Smooth muscle cell (in vitro differentiated cells): ENCODE results near the gene CPSF3. TPM values are rescaled to one million over a fixed set of nuclear protein-coding genes. Genes with fewer than 3 reads are reported as not detected.

ENCODE experiments used
- DNase-seq: peaks from one replicate; lab custom pipeline; 2025; ENCODE audit not compliant: unreplicated experiment; lab: John Stamatoyannopoulos, UW
- H2AFZ ChIP-seq: fragments of 200-600 bp; sonication (generic); 2 replicates; pipeline ENCODE4 v1.6.0; 2016; ENCODE audit warnings: antibody characterized with exemption, low read depth, mild to moderate bottlenecking
- H3F3A ChIP-seq: fragments of 200-600 bp; sonication (generic); 2 replicates; pipeline ENCODE4 v1.6.0; 2017; ENCODE audit warnings: antibody characterized with exemption, low read depth
- H3K27ac ChIP-seq: fragments of 200-600 bp; sonication (generic); 2 replicates; pipeline ENCODE4 v1.5.1; 2016; ENCODE audit warnings: low read depth, mild to moderate bottlenecking
- H3K27me3 ChIP-seq: fragments of 200-600 bp; sonication (generic); 2 replicates; pipeline ENCODE4 v1.6.1; 2016; ENCODE audit warnings: low read depth, mild to moderate bottlenecking
- H3K36me3 ChIP-seq: fragments of 200-600 bp; sonication (generic); 2 replicates; pipeline ENCODE4 v1.5.1; 2016; ENCODE audit warnings: low read depth
- H3K4me1 ChIP-seq: fragments of 200-600 bp; sonication (generic); 2 replicates; pipeline ENCODE4 v1.5.1; 2016; ENCODE audit warnings: low read depth
- H3K4me2 ChIP-seq: fragments of 200-600 bp; sonication (generic); 2 replicates; pipeline ENCODE4 v1.6.0; 2016; ENCODE audit warnings: mild to moderate bottlenecking
- H3K4me3 ChIP-seq: fragments of 200-600 bp; sonication (generic); 2 replicates; pipeline ENCODE4 v1.5.1; 2016; ENCODE audit warnings: mild to moderate bottlenecking
- H3K79me2 ChIP-seq: fragments of 200-600 bp; sonication (generic); 2 replicates; pipeline ENCODE4 v1.6.0; 2016; ENCODE audit warnings: low read depth, mild to moderate bottlenecking
- H3K9ac ChIP-seq: fragments of 200-600 bp; sonication (generic); 2 replicates; pipeline ENCODE4 v1.6.0; 2016; ENCODE audit warnings: low read depth
- H3K9me3 ChIP-seq: fragments of 200-600 bp; sonication (generic); replicated peaks from 2 replicates; pipeline ENCODE4 v1.5.1; 2016; ENCODE audit warnings: low read depth
- H4K20me1 ChIP-seq: fragments of 200-600 bp; sonication (generic); 2 replicates; pipeline ENCODE4 v1.6.0; 2016; ENCODE audit warnings: low read depth
- WGBS: methylation state at CpG from one replicate; pipeline ENCODE4 v1.1.7; 2016; ENCODE audit warnings: low lambda C conversion rate; 5-methylcytosine and 5-hydroxymethylcytosine counted together
- polyA plus RNA-seq: library from polyadenylated mRNA; unstranded; fragments of >200 nt; fragmentation: Nextera tagmentation; extraction: Ambion mirVana; gene quantifications from 2 replicates; pipeline ENCODE4 v1.2.1, GENCODE V29; 2016
- total RNA-seq: library from RNA; depleted of rRNA; stranded (reverse); fragments of >200 nt; gene quantifications from 2 replicates; pipeline ENCODE4 v1.2.3, GENCODE V29; 2014
- TF ChIP-seq, protein P1 (sequence below): fragments of 200-600 bp; sonication (generic); IDR thresholded peaks from 2 replicates; pipeline ENCODE4 v1.5.1; 2017; ENCODE audit warnings: borderline replicate concordance, mild to moderate bottlenecking, antibody characterized with exemption; ENCODE audit not compliant: insufficient read depth, poor library complexity, severe bottlenecking

Gene CPSF3
- total and polyA plus RNA-seq, 2 experiments from 2014 or later = 30.3 to 52.6 TPM

- no peaks in the 10 kb centered on the region for H3F3A ChIP-seq
- WGBS = 81% methylated on average over 7 of the region's 7 CpGs
These were observed 41.7 kb downstream of the CPSF3 start for GRCh38 chr2:9465170-9465569.

GRCh38 chr2:9466147-9466683 lies 42.8 kb downstream of the CPSF3 start:
- H3K4me1 ChIP-seq = no peaks in the 10 kb centered on the region
- H3K9ac ChIP-seq = no peak overlapping the region
- no peaks in the 10 kb centered on the region for H3K79me2 ChIP-seq
- no peak overlapping the region for H3K4me3 ChIP-seq
- H3K4me2 ChIP-seq = no peak overlapping the region
- 87% methylated on average over 21 of the region's 46 CpGs for WGBS
- no peaks in the 10 kb centered on the region for H3F3A ChIP-seq
- H3K27ac ChIP-seq = no peak overlapping the region
- no peak for DNase-seq
- no peak overlapping the region for H2AFZ ChIP-seq
- H3K36me3 ChIP-seq = no peaks in the 10 kb centered on the region
- no peaks in the 10 kb centered on the region for H3K27me3 ChIP-seq
- TF ChIP-seq, protein P1, sequence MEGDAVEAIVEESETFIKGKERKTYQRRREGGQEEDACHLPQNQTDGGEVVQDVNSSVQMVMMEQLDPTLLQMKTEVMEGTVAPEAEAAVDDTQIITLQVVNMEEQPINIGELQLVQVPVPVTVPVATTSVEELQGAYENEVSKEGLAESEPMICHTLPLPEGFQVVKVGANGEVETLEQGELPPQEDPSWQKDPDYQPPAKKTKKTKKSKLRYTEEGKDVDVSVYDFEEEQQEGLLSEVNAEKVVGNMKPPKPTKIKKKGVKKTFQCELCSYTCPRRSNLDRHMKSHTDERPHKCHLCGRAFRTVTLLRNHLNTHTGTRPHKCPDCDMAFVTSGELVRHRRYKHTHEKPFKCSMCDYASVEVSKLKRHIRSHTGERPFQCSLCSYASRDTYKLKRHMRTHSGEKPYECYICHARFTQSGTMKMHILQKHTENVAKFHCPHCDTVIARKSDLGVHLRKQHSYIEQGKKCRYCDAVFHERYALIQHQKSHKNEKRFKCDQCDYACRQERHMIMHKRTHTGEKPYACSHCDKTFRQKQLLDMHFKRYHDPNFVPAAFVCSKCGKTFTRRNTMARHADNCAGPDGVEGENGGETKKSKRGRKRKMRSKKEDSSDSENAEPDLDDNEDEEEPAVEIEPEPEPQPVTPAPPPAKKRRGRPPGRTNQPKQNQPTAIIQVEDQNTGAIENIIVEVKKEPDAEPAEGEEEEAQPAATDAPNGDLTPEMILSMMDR = no peak
- H3K9me3 ChIP-seq = no peaks in the 10 kb centered on the region
- no peaks in the 10 kb centered on the region for H4K20me1 ChIP-seq

More at GRCh38 chr2:9465170-9465569, 41.7 kb downstream of the CPSF3 start:
- TF ChIP-seq, protein P1 = no peak
- Histone ChIP-seq H3K4me3 (no peak overlapping the region), H3K4me2 (no peak overlapping the region), H3K27ac (no peak overlapping the region), H3K36me3 (no peaks in the 10 kb centered on the region), H3K9me3 (no peaks in the 10 kb centered on the region), H3K27me3 (no peaks in the 10 kb centered on the region), H3K4me1 (no peaks in the 10 kb centered on the region), H3K9ac (no peak overlapping the region), H2AFZ (no peak overlapping the region), H4K20me1 (no peaks in the 10 kb centered on the region), H3K79me2 (no peaks in the 10 kb centered on the region)
- no peak for DNase-seq

GRCh38 chr2:9467687-9468086 lies 44.2 kb downstream of the CPSF3 start:
- DNase-seq = no peak
- Histone ChIP-seq H3K36me3 (no peaks in the 10 kb centered on the region), H3K4me2 (no peak overlapping the region), H3K79me2 (no peaks in the 10 kb centered on the region), H3K9ac (no peak overlapping the region), H3K4me3 (no peak overlapping the region), H3K27ac (no peak overlapping the region), H4K20me1 (no peaks in the 10 kb centered on the region), H3K27me3 (no peaks in the 10 kb centered on the region), H3K9me3 (no peaks in the 10 kb centered on the region), H2AFZ (no peak overlapping the region), H3F3A (peaks cover 4% of the 10 kb centered on the region), H3K4me1 (no peaks in the 10 kb centered on the region)
- TF ChIP-seq, protein P1 = no peak
- 96% methylated on average over 10 of the region's 10 CpGs for WGBS

DNA sequence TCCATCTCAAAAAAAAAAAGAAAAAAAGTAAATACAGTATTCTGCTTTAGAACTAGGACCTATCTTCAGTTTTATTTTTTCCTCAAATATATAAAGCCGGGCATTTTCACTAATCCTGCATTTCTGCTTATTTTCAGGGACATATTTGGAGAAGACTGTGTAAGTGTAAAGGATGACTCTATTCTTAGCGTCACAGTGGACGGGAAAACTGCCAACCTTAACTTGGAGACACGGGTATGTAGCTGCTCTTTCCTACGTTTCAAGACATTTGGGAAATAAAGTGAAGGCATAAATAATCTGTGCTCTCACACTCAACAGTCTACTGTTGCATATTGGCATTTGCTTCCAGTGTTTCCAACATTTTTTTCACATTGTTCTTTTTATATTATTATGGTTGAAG lies 47.8 kb downstream of the CPSF3 start:
- Histone ChIP-seq H3K4me1 (no peaks in the 10 kb centered on the region), H3K79me2 (peaks cover 7% of the 10 kb centered on the region), H3K9ac (no peak overlapping the region), H3K36me3 (no peaks in the 10 kb centered on the region), H2AFZ (no peak overlapping the region), H3F3A (peaks cover 14% of the 10 kb centered on the region), H3K27me3 (no peaks in the 10 kb centered on the region), H3K4me2 (no peak overlapping the region), H4K20me1 (peaks cover 3% of the 10 kb centered on the region), H3K4me3 (no peak overlapping the region), H3K9me3 (no peaks in the 10 kb centered on the region), H3K27ac (no peak overlapping the region)
- TF ChIP-seq, protein P1 = no peak
- DNase-seq = no peak
- WGBS = 94% methylated on average over 5 of the region's 5 CpGs
